HS-5 (cell line): ENCODE measurements around the gene CDA.
A peak's percentile ranks its signal among the peaks of the same experiment; 100 is the strongest.
"Not testable (repeated sequence)": the region's sequence is repeated elsewhere in the genome, so short reads cannot be mapped to it uniquely, and the experiment has no call there.

Experiments used
- DNase-seq: peaks from one replicate; pipeline ENCODE4 v3.0.0-alpha.2; 2012; ENCODE audit warnings: low read depth

The CDA gene

DNA sequence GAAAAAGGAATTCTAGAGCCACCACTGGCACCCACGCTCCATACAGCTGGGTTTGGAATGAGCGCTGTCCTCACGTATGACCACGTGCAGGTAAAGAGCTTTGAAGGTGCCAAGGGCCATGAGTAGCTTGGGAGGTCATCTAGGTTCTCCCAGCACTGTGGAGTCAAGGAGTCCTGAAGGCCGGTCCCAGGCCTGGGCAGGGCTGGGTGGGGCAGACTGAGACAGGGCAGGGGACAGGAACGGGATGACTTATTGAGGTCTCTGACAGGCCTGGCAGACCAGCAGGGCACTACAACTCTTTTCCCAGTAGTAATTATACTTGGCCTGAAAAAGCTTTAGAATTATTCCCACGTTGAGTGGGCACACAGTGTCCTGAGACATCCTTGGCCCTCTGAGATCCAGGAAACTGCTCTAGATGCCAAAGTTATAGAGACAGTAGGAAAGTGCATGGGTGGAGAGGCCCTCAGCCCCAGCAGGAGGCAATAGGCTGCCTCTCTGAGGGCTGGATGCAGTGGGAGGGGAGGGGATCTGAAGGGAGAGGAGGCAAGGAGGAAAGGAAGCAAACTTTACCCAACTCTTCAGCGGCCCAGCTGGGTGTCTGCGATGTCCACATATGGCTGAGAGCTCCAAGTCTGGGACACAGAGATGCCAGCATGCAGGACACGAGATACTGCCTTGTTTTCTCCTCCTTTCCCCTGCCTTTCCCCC lies 1.8 kb upstream of the CDA start:
- no peak for DNase-seq

- no peak for DNase-seq
Measured at GRCh38 chr1:20587661-20588053, 1.2 kb upstream of the CDA start.

DNA sequence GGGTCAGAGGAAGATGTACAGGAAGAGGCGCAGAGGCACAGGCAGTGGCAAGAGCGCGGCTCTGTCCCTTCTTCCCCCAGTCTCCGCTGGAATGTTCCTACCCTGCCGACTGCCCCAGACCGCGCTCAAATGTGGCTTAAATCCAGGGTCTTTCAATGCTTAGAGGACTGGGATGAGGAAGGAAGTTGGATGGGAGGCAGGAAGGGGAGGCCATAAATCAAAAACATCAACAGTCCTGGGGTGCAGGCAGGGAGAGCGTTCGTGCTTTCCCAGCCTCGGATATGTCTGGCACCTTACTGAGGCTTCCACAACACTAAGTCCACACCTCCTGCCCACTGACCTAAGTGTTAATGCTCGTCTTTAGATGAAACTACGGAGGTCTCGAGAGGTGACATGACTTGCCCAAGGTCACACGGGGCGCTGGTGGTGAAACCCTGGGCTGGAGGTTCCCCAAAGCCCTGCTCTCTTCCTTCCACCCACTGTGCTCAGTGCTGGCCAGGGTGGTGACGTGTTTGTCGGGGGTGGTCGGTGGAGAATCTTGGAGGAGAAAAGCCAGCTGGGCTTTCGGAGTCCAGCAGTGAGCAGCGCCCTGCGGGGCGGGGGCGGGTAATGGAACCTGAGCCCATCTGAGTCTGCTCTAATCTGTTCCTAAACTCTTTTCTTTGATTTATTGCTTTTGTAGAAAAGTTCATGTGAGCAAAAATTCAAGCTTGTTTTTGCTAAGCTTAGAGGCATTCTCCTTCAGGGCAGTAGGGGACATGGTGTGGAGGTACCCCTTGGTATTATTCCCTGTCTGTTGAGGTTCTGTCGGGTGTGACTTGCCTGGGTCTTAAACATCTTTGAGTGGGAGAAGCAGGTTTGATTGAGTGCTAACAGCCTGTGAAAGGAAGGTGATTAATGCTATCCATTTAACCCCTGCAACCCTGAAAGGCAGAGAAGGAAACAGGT lies 708 bp downstream of the CDA start:
- DNase-seq = no peak

DNA sequence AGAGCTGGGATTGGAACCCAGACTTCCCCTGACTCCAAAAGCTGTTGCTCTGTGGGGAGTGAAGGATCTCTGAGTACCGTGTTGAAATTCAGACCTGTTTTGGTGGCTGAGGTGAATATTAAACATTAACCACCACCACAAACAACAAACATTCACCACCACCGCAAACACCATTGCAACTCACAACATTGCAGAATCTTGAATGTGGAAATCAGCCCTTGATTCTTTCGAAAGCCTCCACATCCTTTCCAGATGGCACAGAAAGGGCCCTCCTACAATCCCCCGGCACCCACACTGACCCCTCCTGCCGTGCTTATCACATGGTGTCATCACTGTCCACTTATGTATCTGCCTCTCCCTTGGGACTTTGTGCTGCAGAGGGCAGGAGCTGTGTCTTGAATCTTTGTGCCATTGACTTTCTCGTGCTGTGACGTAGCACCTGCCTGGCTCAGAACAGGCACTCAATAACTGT lies 1.4 kb downstream of the CDA start:
- DNase-seq = no peak

DNA sequence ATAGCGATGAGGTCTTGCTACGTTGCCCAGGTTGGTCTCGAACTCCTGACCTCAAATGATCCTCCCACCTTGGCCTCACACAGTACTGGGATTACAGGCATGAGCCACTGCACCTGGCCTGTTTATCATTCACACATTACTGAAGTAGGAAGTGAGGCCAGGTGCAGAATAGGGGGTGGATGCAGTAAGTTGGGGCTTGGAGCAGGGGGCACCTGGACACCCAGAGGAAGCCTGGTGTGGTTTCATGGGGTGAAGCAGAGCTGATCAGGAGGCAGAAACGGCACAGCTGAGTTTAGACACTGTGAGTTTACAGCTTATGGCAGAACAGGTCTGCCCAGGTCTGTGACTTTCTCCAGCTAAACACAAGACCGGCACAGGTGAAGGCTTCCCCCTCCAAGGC lies 4.9 kb downstream of the CDA start:
- DNase-seq = no peak

- no peak for DNase-seq
Measured at GRCh38 chr1:20594746-20595145, 5.8 kb downstream of the CDA start.

DNA sequence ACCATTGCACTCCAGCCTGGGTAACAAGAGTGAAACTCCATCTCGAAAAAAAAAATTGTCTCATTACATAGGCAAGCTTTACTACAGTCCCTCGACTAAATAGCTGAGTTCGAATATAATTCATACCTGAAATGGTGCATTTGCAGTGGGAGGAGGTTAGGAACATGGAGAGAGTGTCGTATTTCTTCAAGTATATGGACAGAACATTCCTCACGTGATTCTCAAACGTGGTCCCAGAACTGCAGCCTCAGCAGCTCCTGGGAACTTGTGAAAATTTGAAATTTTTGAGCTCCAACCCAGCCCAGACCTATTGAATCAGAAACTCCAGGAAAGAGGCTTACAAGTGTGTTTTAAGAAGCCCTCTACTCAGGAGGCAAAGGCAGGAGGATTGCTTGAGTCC lies 7.2 kb downstream of the CDA start:
- DNase-seq = no peak

- DNase-seq = no peak
Measured at GRCh38 chr1:20597650-20598049, 8.8 kb downstream of the CDA start.

DNA sequence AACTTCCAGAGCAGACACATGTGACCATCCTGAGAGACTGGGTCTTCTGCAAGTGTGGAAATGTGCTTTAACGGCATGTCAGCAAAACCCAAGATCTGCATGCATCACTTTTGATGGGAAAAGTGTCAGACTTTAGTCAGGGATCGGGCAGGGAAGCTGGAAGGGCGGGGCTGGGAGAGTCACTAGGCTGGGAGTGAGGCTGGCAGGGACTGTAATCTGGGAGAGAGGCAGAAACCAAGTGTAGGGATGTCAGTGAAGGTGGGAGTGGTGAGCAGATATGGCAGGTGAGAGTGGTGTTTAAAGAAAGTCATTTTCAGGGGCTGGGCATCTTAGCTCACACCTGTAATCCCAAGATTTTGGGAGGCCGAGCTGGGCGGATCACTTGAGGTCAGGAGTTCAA lies 11.3 kb downstream of the CDA start:
- DNase-seq = no peak

- DNase-seq = no peak
Measured at GRCh38 chr1:20601129-20601825, 12.4 kb downstream of the CDA start.

- DNase-seq = peak; percentile 28
Measured at GRCh38 chr1:20602851-20603450, 14.1 kb downstream of the CDA start.

- peak; percentile 91 for DNase-seq
Measured at GRCh38 chr1:20603504-20604464, 14.9 kb downstream of the CDA start.

- peak; percentile 35 for DNase-seq
Measured at GRCh38 chr1:20604678-20605077, 15.8 kb downstream of the CDA start.

- not testable (repeated sequence) for DNase-seq
Measured at GRCh38 chr1:20606801-20607570, 18.1 kb downstream of the CDA start.

GRCh38 chr1:20609541-20609940 lies 20.6 kb downstream of the CDA start:
- no peak for DNase-seq

DNA sequence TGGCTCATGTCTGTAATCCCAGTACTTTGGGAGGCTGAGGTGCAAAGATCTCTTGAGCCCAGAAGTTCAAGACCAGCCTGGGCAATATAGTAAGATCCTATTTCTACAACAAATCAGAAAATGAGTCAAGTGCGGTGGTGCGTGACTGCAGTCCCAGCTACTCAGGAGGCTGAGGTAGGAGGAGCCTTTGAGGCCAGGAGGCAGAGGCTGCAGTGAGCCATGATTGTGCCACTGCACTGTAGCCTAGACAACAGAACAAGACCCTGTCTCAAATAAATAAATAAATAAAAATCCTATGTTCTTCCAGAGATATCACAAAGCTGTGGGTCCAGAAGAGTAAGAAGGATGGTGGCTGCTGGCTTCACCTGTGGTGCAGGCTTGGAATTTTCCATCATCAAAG lies 22.1 kb downstream of the CDA start:
- no peak for DNase-seq

- DNase-seq = no peak
Measured at GRCh38 chr1:20611652-20612051, 22.8 kb downstream of the CDA start.

DNA sequence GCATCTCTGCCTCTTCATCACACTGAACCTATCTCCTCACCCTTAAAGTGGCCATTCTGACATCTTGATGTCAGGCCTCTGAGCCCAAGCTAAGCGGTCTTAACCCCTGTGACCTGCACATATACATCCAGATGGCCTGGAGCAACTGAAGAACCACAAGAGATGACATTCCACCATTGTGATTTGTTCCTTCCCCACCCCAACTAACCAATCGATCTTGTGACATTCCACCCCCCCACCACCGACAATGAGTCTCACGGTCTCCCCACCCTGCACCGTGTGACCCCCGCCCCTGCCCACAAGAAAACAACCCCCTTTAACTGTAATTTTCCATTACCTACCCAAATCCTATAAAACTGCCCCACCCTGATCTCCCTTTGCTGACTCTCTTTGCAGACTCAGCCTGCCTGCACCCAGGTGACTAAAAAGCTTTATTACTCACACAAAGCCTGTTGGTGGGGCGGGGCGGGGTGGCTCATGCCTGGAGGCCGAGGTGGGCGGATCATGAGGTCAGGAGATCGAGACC lies 23.4 kb downstream of the CDA start:
- DNase-seq = no peak

- no peak for DNase-seq
Measured at GRCh38 chr1:20614131-20614579, 25.3 kb downstream of the CDA start.
